SK-N-MC (cell line): ENCODE measurements around the gene PFDN4.

Experiments used
- EZH2 ChIP-seq: fragments of 200-600 bp; sonication (generic); IDR thresholded peaks from one replicate; pipeline ENCODE4 v1.6.1; 2017; ENCODE audit warnings: antibody characterized with exemption
- FOXP2 ChIP-seq: optimal IDR thresholded peaks from 2 replicates; pipeline ENCODE3; 2011; ENCODE audit warnings: mild to moderate bottlenecking, moderate library complexity; ENCODE audit not compliant: insufficient read depth; ENCODE audit errors: extremely low read length, control extremely low read depth

DNA sequence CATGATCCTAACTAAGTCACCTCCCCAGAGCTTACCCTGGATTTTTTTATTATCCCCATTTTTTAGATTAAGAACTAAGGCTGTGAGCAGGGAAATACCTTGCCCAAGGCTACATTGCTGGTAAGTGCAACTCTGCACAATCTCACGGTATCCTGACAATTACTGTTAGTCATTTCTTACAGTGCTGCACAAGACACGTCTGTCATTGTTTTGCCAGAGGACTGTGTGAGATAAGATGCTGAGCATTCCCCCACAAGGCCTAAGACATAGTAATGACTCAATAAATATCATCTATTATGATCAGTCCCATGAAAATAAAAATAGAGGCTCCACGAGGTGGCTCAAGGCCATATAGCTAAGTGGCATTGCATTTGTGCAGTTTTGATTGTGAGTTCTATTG lies 21.0 kb downstream of the PFDN4 start:
- TF ChIP-seq EZH2 (no peak), FOXP2 (no peak)
